ENCODE data around the gene ATF5.

Gene ATF5

GRCh38 chr19:49972841-49973240 is 43.8 kb downstream of the ATF5 start:
- Mint-ChIP-seq H3K9me3 (no peaks in the 10 kb centered on the region), H3K36me3 (ENCODE audit: insufficient read depth) (peaks cover 8% of the 10 kb centered on the region), H3K27me3 (peaks cover 9% of the 10 kb centered on the region in 2 donors), H3K4me1 (ENCODE audit: low read depth in 2 of 2) (peaks cover 0 to 4% of the 10 kb centered on the region in 2 donors), H3K4me3 (no peak overlapping the region), H3K27ac (peak overlapping the region in 1 of 2 donors; percentile 7)
- no peak for DNase-seq
- ATAC-seq (replicated peaks), result no peak

GRCh38 chr19:49973987-49974386 is 45.0 kb downstream of the ATF5 start:
- peaks cover under 1 to 2% of the 10 kb centered on the region in 2 donors for H3K27me3 Mint-ChIP-seq
- peak overlapping the region; percentile 7 to 67 for H3K27ac Mint-ChIP-seq
- no peak overlapping the region for H3K4me3 Mint-ChIP-seq
- ATAC-seq (replicated peaks) (no peak), DNase-seq (no peak)
- H3K36me3 Mint-ChIP-seq (ENCODE audit: insufficient read depth), result peaks cover 8% of the 10 kb centered on the region
- H3K9me3 Mint-ChIP-seq, result no peaks in the 10 kb centered on the region
- peaks cover 0 to 4% of the 10 kb centered on the region in 2 donors for H3K4me1 Mint-ChIP-seq (ENCODE audit: low read depth in 2 of 2)

- Mint-ChIP-seq H3K4me1 (ENCODE audit: low read depth in 2 of 2) (peaks cover 0 to 4% of the 10 kb centered on the region in 2 donors), H3K36me3 (ENCODE audit: insufficient read depth) (peaks cover 12% of the 10 kb centered on the region), H3K27ac (peak overlapping the region; percentile 20 to 82), H3K4me3 (no peak overlapping the region), H3K9me3 (no peaks in the 10 kb centered on the region), H3K27me3 (no peaks in the 10 kb centered on the region)
- ATAC-seq (replicated peaks) (no peak), DNase-seq (no peak)
These were observed 46.0 kb downstream of the ATF5 start for GRCh38 chr19:49975051-49975450.

- Mint-ChIP-seq H3K27me3 (no peaks in the 10 kb centered on the region), H3K4me1 (ENCODE audit: low read depth in 2 of 2) (peaks cover 0 to 4% of the 10 kb centered on the region in 2 donors), H3K36me3 (ENCODE audit: insufficient read depth) (peaks cover 16% of the 10 kb centered on the region), H3K4me3 (no peak overlapping the region), H3K9me3 (no peaks in the 10 kb centered on the region), H3K27ac (peak overlapping the region in 1 of 2 donors; percentile 38)
- ATAC-seq (replicated peaks) (no peak), DNase-seq (no peak)
These were observed 47.5 kb downstream of the ATF5 start for GRCh38 chr19:49976496-49976895.

GRCh38 chr19:49977076-49977475 is 48.1 kb downstream of the ATF5 start:
- peaks cover 0 to 4% of the 10 kb centered on the region in 2 donors for H3K4me1 Mint-ChIP-seq (ENCODE audit: low read depth in 2 of 2)
- H3K27me3 Mint-ChIP-seq, result no peaks in the 10 kb centered on the region
- H3K9me3 Mint-ChIP-seq, result no peaks in the 10 kb centered on the region
- no peak for DNase-seq
- H3K36me3 Mint-ChIP-seq (ENCODE audit: insufficient read depth), result peaks cover 20% of the 10 kb centered on the region
- ATAC-seq (replicated peaks), result no peak
- no peak overlapping the region for H3K4me3 Mint-ChIP-seq
- H3K27ac Mint-ChIP-seq, result peak overlapping the region in 1 of 2 donors; percentile 38

- DNase-seq (no peak), ATAC-seq (replicated peaks) (no peak)
- no peak overlapping the region for H3K4me3 Mint-ChIP-seq
- H3K4me1 Mint-ChIP-seq (ENCODE audit: low read depth in 2 of 2), result peaks cover 0 to 4% of the 10 kb centered on the region in 2 donors
- no peak overlapping the region for H3K27ac Mint-ChIP-seq
- H3K9me3 Mint-ChIP-seq, result no peaks in the 10 kb centered on the region
- H3K27me3 Mint-ChIP-seq, result no peaks in the 10 kb centered on the region
- H3K36me3 Mint-ChIP-seq (ENCODE audit: insufficient read depth), result peaks cover 20% of the 10 kb centered on the region
These were observed 48.9 kb downstream of the ATF5 start for GRCh38 chr19:49977881-49978280.

- no peaks in the 10 kb centered on the region for H3K9me3 Mint-ChIP-seq
- ATAC-seq (replicated peaks), result no peak
- H3K36me3 Mint-ChIP-seq (ENCODE audit: insufficient read depth), result peaks cover 18% of the 10 kb centered on the region
- H3K27me3 Mint-ChIP-seq, result no peaks in the 10 kb centered on the region
- H3K4me1 Mint-ChIP-seq (ENCODE audit: low read depth in 2 of 2), result peaks cover 0 to 1% of the 10 kb centered on the region in 2 donors
- no peak overlapping the region for H3K4me3 Mint-ChIP-seq
- DNase-seq, result no peak
- H3K27ac Mint-ChIP-seq, result no peak overlapping the region
These were observed 49.3 kb downstream of the ATF5 start for GRCh38 chr19:49978324-49978723.

- Mint-ChIP-seq H3K9me3 (no peaks in the 10 kb centered on the region), H3K36me3 (ENCODE audit: insufficient read depth) (peaks cover 15% of the 10 kb centered on the region), H3K4me3 (no peak overlapping the region), H3K27ac (peak overlapping the region in 1 of 2 donors; percentile 27), H3K4me1 (ENCODE audit: low read depth in 2 of 2) (peaks cover 0 to 5% of the 10 kb centered on the region in 2 donors), H3K27me3 (no peaks in the 10 kb centered on the region)
- DNase-seq (no peak), ATAC-seq (replicated peaks) (no peak)
These were observed 52.9 kb downstream of the ATF5 start for GRCh38 chr19:49981603-49982593.
